CD4-positive, alpha-beta T cell (primary cell): ENCODE results near the gene ARHGAP42. TPM values are rescaled to one million over a fixed set of nuclear protein-coding genes. Genes with fewer than 3 reads are reported as not detected.

Source experiments
- ATAC-seq: fragments of 200-7000 bp; cut with Tn5 transposase; one replicate; pipeline ENCODE4 v1.10.0; 2022; ENCODE audit warnings: mild to moderate bottlenecking; ENCODE audit not compliant: poor library complexity
- CTCF ChIA-PET: fragments of 350-600 bp; sonication (Branson Sonifier 250); formaldehyde crosslinking; loops from one replicate; lab custom pipeline; 2021; ENCODE audit warnings: antibody characterized with exemption, inconsistent platforms; lab: Charles Lee
- POLR2A ChIA-PET: fragments of 350-600 bp; sonication (Branson Sonifier 250); formaldehyde crosslinking; loops from one replicate; lab custom pipeline; 2021; ENCODE audit warnings: antibody characterized with exemption, inconsistent platforms; lab: Charles Lee
- DNase-seq, 14 experiments: peaks; one replicate each; pipeline ENCODE4 v3.0.0-alpha.2; 2013 to 2020; ENCODE audit warnings: mixed read lengths in 2 of 14
- H3K27ac ChIP-seq, 2 donors: one replicate each; pipeline versions ENCODE4 v1.5.1 to v1.7.0; 2013; ENCODE audit warnings: low read length in 2 of 2, low read depth in 1 of 2, mild to moderate bottlenecking in 1 of 2
- H3K27me3 ChIP-seq, 2 experiments: 1 replicate in 1 of 2; 2 replicates in 1 of 2; pipeline versions ENCODE4 v1.6.1 to v1.7.0; 2013; ENCODE audit warnings: low read length in 2 of 2, control low read depth in 1 of 2, mild to moderate bottlenecking in 1 of 2, moderate library complexity in 1 of 2; ENCODE audit not compliant: insufficient read depth in 2 of 2, control insufficient read depth in 1 of 2
- H3K36me3 ChIP-seq: one replicate; pipeline ENCODE4 v1.6.1; 2013; ENCODE audit warnings: low read length, control low read depth; ENCODE audit not compliant: insufficient read depth
- H3K4me1 ChIP-seq: one replicate; pipeline ENCODE4 v1.6.1; 2013; ENCODE audit warnings: low read length, control low read depth; ENCODE audit not compliant: insufficient read depth
- H3K4me3 ChIP-seq: one replicate; pipeline ENCODE4 v1.5.1; 2013; ENCODE audit warnings: mild to moderate bottlenecking, low read length, moderate library complexity
- H3K9me3 ChIP-seq, 2 experiments: 1 replicate in 1 of 2; 2 replicates in 1 of 2; pipeline versions ENCODE4 v1.6.1 to v1.7.0; 2013; ENCODE audit warnings: low read length in 2 of 2, mild to moderate bottlenecking in 2 of 2, control low read depth in 1 of 2, moderate library complexity in 1 of 2; ENCODE audit not compliant: control insufficient read depth in 1 of 2, insufficient read depth in 1 of 2
- H3K27ac Mint-ChIP-seq: one replicate; pipeline ENCODE4 v1.8.0; 2020; ENCODE audit warnings: mixed read lengths
- H3K27me3 Mint-ChIP-seq: one replicate; pipeline ENCODE4 v1.8.0; 2021; ENCODE audit warnings: mixed read lengths
- H3K36me3 Mint-ChIP-seq: one replicate; pipeline ENCODE4 v1.8.0; 2021; ENCODE audit warnings: low read depth, mixed read lengths
- H3K4me1 Mint-ChIP-seq: one replicate; pipeline ENCODE4 v1.8.0; 2021; ENCODE audit warnings: low read depth, mixed read lengths
- H3K4me3 Mint-ChIP-seq: one replicate; pipeline ENCODE4 v1.8.0; 2020; ENCODE audit warnings: mild to moderate bottlenecking, mixed read lengths
- H3K9me3 Mint-ChIP-seq: one replicate; pipeline ENCODE4 v1.8.0; 2020; ENCODE audit warnings: mixed read lengths
- intact Hi-C, 2 experiments: fragments of 100-400 bp; cut with DNase I in 1 of 2; cut with micrococcal nuclease in 1 of 2; formaldehyde crosslinking; loops; one replicate each; pipeline versions ENCODE4 v1.15.1 to v1.9.0; 2023 to 2025; cut with DNase I, micrococcal nuclease
- total RNA-seq, 174 experiments: library from RNA in 2 of 174; stranded (reverse) in 2 of 174; gene quantifications; one replicate each; pipeline ENCODE4 v1.2.3 and lab custom pipeline; 2021 to 2026
- TF ChIP-seq, protein P1 (sequence below): fragments of 200-600 bp; IDR thresholded peaks from one replicate; pipeline ENCODE4 v1.8.0; 2022; ENCODE audit warnings: antibody characterized with exemption, mild to moderate bottlenecking

Gene ARHGAP42
- total RNA-seq, 2 experiments from 2014 or later = not detected

DNA sequence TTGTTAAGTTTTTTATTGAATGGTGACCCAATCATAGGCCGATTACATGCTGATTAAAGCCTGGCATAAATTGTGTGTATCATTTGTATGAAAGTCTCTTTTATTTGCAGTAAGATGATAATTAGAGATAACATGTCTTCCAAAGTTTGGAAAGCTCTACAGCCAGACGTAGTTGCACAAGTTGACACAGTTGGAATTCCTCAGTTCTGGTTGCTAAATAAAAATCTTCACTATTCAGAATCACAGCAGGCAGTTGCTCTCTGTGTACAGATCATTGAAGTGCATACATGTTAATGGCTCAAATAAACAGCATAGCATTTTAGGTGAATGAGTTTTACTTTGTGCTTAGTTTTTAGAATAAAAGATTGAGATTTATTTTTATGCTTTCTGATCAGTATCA, 69.5 kb downstream of the ARHGAP42 start:
- Histone ChIP-seq H3K4me1 (no peaks in the 10 kb centered on the region), H3K9me3 (peaks cover 0 to 13% of the 10 kb centered on the region in 2 experiments), H3K27me3 (no peaks in the 10 kb centered on the region), H3K4me3 (no peak overlapping the region), H3K36me3 (no peaks in the 10 kb centered on the region), H3K27ac (no peak overlapping the region)
- TF ChIP-seq, protein P1, sequence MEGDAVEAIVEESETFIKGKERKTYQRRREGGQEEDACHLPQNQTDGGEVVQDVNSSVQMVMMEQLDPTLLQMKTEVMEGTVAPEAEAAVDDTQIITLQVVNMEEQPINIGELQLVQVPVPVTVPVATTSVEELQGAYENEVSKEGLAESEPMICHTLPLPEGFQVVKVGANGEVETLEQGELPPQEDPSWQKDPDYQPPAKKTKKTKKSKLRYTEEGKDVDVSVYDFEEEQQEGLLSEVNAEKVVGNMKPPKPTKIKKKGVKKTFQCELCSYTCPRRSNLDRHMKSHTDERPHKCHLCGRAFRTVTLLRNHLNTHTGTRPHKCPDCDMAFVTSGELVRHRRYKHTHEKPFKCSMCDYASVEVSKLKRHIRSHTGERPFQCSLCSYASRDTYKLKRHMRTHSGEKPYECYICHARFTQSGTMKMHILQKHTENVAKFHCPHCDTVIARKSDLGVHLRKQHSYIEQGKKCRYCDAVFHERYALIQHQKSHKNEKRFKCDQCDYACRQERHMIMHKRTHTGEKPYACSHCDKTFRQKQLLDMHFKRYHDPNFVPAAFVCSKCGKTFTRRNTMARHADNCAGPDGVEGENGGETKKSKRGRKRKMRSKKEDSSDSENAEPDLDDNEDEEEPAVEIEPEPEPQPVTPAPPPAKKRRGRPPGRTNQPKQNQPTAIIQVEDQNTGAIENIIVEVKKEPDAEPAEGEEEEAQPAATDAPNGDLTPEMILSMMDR = no peak
- intact Hi-C loops = no loop called here
- no peaks in the 10 kb centered on the region for H3K36me3 Mint-ChIP-seq
- no peaks in the 10 kb centered on the region for H3K27me3 Mint-ChIP-seq
- H3K9me3 Mint-ChIP-seq = peaks cover 2% of the 10 kb centered on the region
- no peak overlapping the region for H3K27ac Mint-ChIP-seq
- ChIA-PET CTCF (no interaction called here), POLR2A (no interaction called here)
- H3K4me3 Mint-ChIP-seq = no peak overlapping the region
- DNase-seq = no peak
- no peaks in the 10 kb centered on the region for H3K4me1 Mint-ChIP-seq
- no peak for ATAC-seq

DNA sequence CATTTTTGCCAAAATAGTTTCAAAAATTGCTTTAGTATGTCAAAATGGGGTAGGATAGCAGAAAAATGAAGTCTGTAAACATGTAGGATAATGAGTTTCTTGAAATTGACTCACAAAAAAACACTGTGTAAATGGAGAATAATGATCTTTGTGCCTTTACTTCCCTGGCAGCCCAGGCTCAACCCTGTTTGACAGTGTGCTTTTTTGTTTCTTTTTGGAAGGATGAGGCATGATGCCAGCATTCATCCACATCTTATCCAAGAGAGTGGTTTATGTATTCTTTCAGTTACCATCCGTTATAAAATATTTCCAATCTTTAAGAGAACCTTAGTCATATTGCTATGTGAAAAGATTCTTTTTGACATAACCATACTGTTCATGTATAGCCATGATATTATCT, 70.6 kb downstream of the ARHGAP42 start:
- H3K4me3 ChIP-seq = no peak overlapping the region
- ChIA-PET POLR2A (no interaction called here), CTCF (no interaction called here)
- H3K27me3 Mint-ChIP-seq = no peaks in the 10 kb centered on the region
- no peaks in the 10 kb centered on the region for H3K27me3 ChIP-seq
- no peaks in the 10 kb centered on the region for H3K36me3 Mint-ChIP-seq
- H3K27ac ChIP-seq = no peak overlapping the region
- no peak overlapping the region for H3K4me3 Mint-ChIP-seq
- intact Hi-C loops = no loop called here
- H3K9me3 ChIP-seq = peaks cover 0 to 6% of the 10 kb centered on the region in 2 experiments
- DNase-seq = no peak
- TF ChIP-seq, protein P1 = no peak
- H3K4me1 ChIP-seq = no peaks in the 10 kb centered on the region
- no peaks in the 10 kb centered on the region for H3K36me3 ChIP-seq
- no peak overlapping the region for H3K27ac Mint-ChIP-seq
- H3K4me1 Mint-ChIP-seq = no peaks in the 10 kb centered on the region
- H3K9me3 Mint-ChIP-seq = peaks cover 2% of the 10 kb centered on the region
- no peak for ATAC-seq

DNA sequence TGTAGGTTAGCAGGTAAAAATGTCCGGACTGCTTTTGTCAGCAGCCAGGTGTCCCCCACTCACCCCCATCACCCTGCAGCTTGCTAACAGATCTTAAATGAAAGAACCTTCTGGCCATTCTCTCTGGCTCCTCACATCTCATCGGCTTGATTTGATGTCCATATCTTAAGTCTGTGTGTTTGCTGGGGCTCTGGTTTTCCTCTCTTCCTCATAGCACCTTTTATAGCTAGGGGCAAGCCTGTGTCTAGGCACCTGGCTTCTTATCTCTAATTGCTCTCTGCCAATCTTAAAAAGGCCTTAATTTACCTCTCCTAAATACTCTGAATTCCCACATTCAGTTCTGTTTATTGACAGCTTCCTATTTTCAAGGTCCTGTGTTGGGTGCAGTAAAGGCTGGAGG, 72.0 kb downstream of the ARHGAP42 start:
- Histone ChIP-seq H3K4me3 (no peak overlapping the region), H3K36me3 (no peaks in the 10 kb centered on the region), H3K4me1 (no peaks in the 10 kb centered on the region), H3K9me3 (no peaks in the 10 kb centered on the region), H3K27ac (no peak overlapping the region), H3K27me3 (no peaks in the 10 kb centered on the region)
- POLR2A ChIA-PET = no interaction called here
- intact Hi-C loops = no loop called here
- Mint-ChIP-seq H3K4me3 (no peak overlapping the region), H3K36me3 (no peaks in the 10 kb centered on the region), H3K27me3 (no peaks in the 10 kb centered on the region), H3K27ac (no peak overlapping the region), H3K9me3 (peaks cover 2% of the 10 kb centered on the region), H3K4me1 (no peaks in the 10 kb centered on the region)
- TF ChIP-seq, protein P1 = no peak
- ATAC-seq (no peak), DNase-seq (no peak)
- CTCF ChIA-PET = interaction anchor here (0.6 kb wide), 1 partner anchor 10 kb away, joined by 4 read pairs; no protein-coding TSS in a partner anchor
